B cell (primary cell): ENCODE results near the gene CFAP70.

Experiments used
- EZH2 ChIP-seq: IDR thresholded peaks from 2 replicates; pipeline ENCODE4 v1.6.1; 2012; ENCODE audit warnings: borderline replicate concordance, low read depth, mild to moderate bottlenecking, moderate library complexity, low read length; ENCODE audit not compliant: insufficient read depth, poor library complexity, severe bottlenecking
- TF ChIP-seq, protein P1 (sequence below): fragments of 200-600 bp; IDR thresholded peaks from one replicate; pipeline ENCODE4 v1.8.0; 2022; ENCODE audit warnings: antibody characterized with exemption, mild to moderate bottlenecking

GRCh38 chr10:73310475-73310874 is 48.2 kb downstream of the CFAP70 start:
- TF ChIP-seq, protein P1, sequence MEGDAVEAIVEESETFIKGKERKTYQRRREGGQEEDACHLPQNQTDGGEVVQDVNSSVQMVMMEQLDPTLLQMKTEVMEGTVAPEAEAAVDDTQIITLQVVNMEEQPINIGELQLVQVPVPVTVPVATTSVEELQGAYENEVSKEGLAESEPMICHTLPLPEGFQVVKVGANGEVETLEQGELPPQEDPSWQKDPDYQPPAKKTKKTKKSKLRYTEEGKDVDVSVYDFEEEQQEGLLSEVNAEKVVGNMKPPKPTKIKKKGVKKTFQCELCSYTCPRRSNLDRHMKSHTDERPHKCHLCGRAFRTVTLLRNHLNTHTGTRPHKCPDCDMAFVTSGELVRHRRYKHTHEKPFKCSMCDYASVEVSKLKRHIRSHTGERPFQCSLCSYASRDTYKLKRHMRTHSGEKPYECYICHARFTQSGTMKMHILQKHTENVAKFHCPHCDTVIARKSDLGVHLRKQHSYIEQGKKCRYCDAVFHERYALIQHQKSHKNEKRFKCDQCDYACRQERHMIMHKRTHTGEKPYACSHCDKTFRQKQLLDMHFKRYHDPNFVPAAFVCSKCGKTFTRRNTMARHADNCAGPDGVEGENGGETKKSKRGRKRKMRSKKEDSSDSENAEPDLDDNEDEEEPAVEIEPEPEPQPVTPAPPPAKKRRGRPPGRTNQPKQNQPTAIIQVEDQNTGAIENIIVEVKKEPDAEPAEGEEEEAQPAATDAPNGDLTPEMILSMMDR, result no peak
- no peak for TF ChIP-seq EZH2
